Activated CD4-positive, CD25-positive, alpha-beta regulatory T cell treated with anti-CD3 and anti-CD28 coated beads, Interleukin-2, amount 50 U/mL, for 72 hours (primary cell): ENCODE measurements around the gene SCAMP1.

ENCODE experiments used
- DNase-seq: peaks from one replicate; pipeline ENCODE4 v3.0.0; 2021

The SCAMP1 gene

GRCh38 chr5:78497573-78498533, 137.4 kb downstream of the SCAMP1 start:
- no peak for DNase-seq

GRCh38 chr5:78499485-78499884, 139.1 kb downstream of the SCAMP1 start:
- DNase-seq, result no peak

- no peak for DNase-seq
Observed at GRCh38 chr5:78500028-78500427, 139.6 kb downstream of the SCAMP1 start.

GRCh38 chr5:78500871-78501270, 140.5 kb downstream of the SCAMP1 start:
- DNase-seq, result no peak

GRCh38 chr5:78501411-78502352, 141.3 kb downstream of the SCAMP1 start:
- no peak for DNase-seq

- no peak for DNase-seq
Observed at GRCh38 chr5:78503958-78504653, 143.7 kb downstream of the SCAMP1 start.

GRCh38 chr5:78504704-78505677, 144.6 kb downstream of the SCAMP1 start:
- DNase-seq, result no peak

GRCh38 chr5:78505860-78506259, 145.4 kb downstream of the SCAMP1 start:
- no peak for DNase-seq

- no peak for DNase-seq
Observed at GRCh38 chr5:78506261-78507024, 146.0 kb downstream of the SCAMP1 start.

GRCh38 chr5:78507531-78507930, 147.1 kb downstream of the SCAMP1 start:
- no peak for DNase-seq

GRCh38 chr5:78508186-78508765, 147.9 kb downstream of the SCAMP1 start:
- no peak for DNase-seq

GRCh38 chr5:78509145-78509865, 148.9 kb downstream of the SCAMP1 start:
- no peak for DNase-seq

- peak; percentile 40 for DNase-seq
Observed at GRCh38 chr5:78509884-78510769, 149.7 kb downstream of the SCAMP1 start.

GRCh38 chr5:78511121-78511906, 150.9 kb downstream of the SCAMP1 start:
- no peak for DNase-seq

GRCh38 chr5:78512435-78512834, 152.0 kb downstream of the SCAMP1 start:
- no peak for DNase-seq

- no peak for DNase-seq
Observed at GRCh38 chr5:78513441-78513840, 153.0 kb downstream of the SCAMP1 start.

GRCh38 chr5:78514427-78515330, 154.3 kb downstream of the SCAMP1 start:
- DNase-seq, result no peak
